Naive thymus-derived CD4-positive, alpha-beta T cell (primary cell): ENCODE measurements around the gene ARRB2. TPM values are rescaled to one million over a fixed set of nuclear protein-coding genes. Genes with fewer than 3 reads are reported as not detected.
"Not testable (repeated sequence)": the region's sequence is repeated elsewhere in the genome, so short reads cannot be mapped to it uniquely, and the experiment has no call there.

Experiments used
- ATAC-seq: fragments of 150-1000 bp; cut with Tn5 transposase; 2 replicates; pipeline ENCODE4 v1.10.0; 2021; ENCODE audit warnings: mild to moderate bottlenecking, moderate library complexity
- CTCF ChIA-PET: fragments of 350-600 bp; sonication (Branson Sonifier 250); formaldehyde crosslinking; loops from one replicate; lab custom pipeline; 2021; ENCODE audit warnings: antibody characterized with exemption; lab: Charles Lee
- POLR2A ChIA-PET: fragments of 350-600 bp; sonication (Branson Sonifier 250); formaldehyde crosslinking; loops from one replicate; lab custom pipeline; 2021; ENCODE audit warnings: antibody characterized with exemption, inconsistent platforms; lab: Charles Lee
- DNase-seq, 9 donors: peaks; one replicate each; pipeline versions ENCODE4 v3.0.0 to v3.0.0-alpha.2; 2020 to 2022; ENCODE audit warnings: mixed read lengths in 1 of 9
- H3K27ac ChIP-seq: one replicate; pipeline ENCODE4 v1.7.0; 2013; ENCODE audit warnings: mild to moderate bottlenecking, low read depth, low read length, moderate library complexity
- H3K27me3 ChIP-seq, 2 donors: one replicate each; pipeline ENCODE4 v1.7.0; 2013; ENCODE audit warnings: low read length in 2 of 2, mild to moderate bottlenecking in 2 of 2, moderate library complexity in 2 of 2; ENCODE audit not compliant: control insufficient read depth in 2 of 2, insufficient read depth in 2 of 2
- H3K36me3 ChIP-seq, 3 experiments: 1 replicate in 2 of 3; 2 replicates in 1 of 3; pipeline ENCODE4 v1.7.0; 2013; ENCODE audit warnings: low read length in 3 of 3, mild to moderate bottlenecking in 3 of 3, moderate library complexity in 1 of 3; ENCODE audit not compliant: insufficient read depth in 3 of 3, control insufficient read depth in 2 of 3
- H3K4me1 ChIP-seq, 2 donors: one replicate each; pipeline ENCODE4 v1.7.0; 2013; ENCODE audit warnings: low read length in 2 of 2, mild to moderate bottlenecking in 2 of 2, moderate library complexity in 1 of 2; ENCODE audit not compliant: control insufficient read depth in 2 of 2, insufficient read depth in 2 of 2
- H3K4me3 ChIP-seq: 2 replicates; pipeline ENCODE4 v1.7.0; 2013; ENCODE audit warnings: mild to moderate bottlenecking, low read length
- H3K9me3 ChIP-seq, 3 experiments: 1 replicate in 2 of 3; 2 replicates in 1 of 3; pipeline ENCODE4 v1.7.0; 2013; ENCODE audit warnings: low read length in 3 of 3; ENCODE audit not compliant: control insufficient read depth in 2 of 3
- H3K27ac Mint-ChIP-seq, 9 donors: one replicate each; pipeline ENCODE4 v1.8.0; 2020 to 2022; ENCODE audit warnings: mixed read lengths in 9 of 9, mild to moderate bottlenecking in 8 of 9, moderate library complexity in 5 of 9, inconsistent platforms in 2 of 9
- H3K27me3 Mint-ChIP-seq, 5 donors: one replicate each; pipeline ENCODE4 v1.8.0; 2021 to 2022; ENCODE audit warnings: mixed read lengths in 5 of 5, mild to moderate bottlenecking in 1 of 5
- H3K36me3 Mint-ChIP-seq, 5 donors: one replicate each; pipeline ENCODE4 v1.8.0; 2020 to 2022; ENCODE audit warnings: mixed read lengths in 5 of 5, mild to moderate bottlenecking in 3 of 5, inconsistent platforms in 1 of 5
- H3K4me1 Mint-ChIP-seq, 7 donors: one replicate each; pipeline ENCODE4 v1.8.0; 2020 to 2022; ENCODE audit warnings: mixed read lengths in 7 of 7, mild to moderate bottlenecking in 3 of 7, inconsistent platforms in 1 of 7
- H3K4me3 Mint-ChIP-seq, 10 donors: one replicate each; pipeline ENCODE4 v1.8.0; 2020 to 2022; ENCODE audit warnings: mild to moderate bottlenecking in 10 of 10, mixed read lengths in 10 of 10, moderate library complexity in 6 of 10, inconsistent platforms in 2 of 10
- H3K9me3 Mint-ChIP-seq, 11 donors: one replicate each; pipeline ENCODE4 v1.8.0; 2020 to 2022; ENCODE audit warnings: mixed read lengths in 11 of 11, mild to moderate bottlenecking in 4 of 11, inconsistent platforms in 1 of 11, moderate library complexity in 1 of 11
- intact Hi-C, 2 donors: fragments of 100-400 bp; cut with micrococcal nuclease; formaldehyde crosslinking; loops; one replicate each; pipeline ENCODE4 v1.15.1; 2023
- polyA plus RNA-seq, 2 donors: library from polyadenylated mRNA; unstranded; fragments of 300-500 nt; fragmentation: Illumina TruSeq; gene quantifications; one replicate each; pipeline ENCODE4 v1.2.3, GENCODE V29; 2021
- total RNA-seq, 6 experiments: library from RNA in 5 of 6; stranded (reverse) in 5 of 6; gene quantifications; 1 replicate in 5 of 6; 2 replicates in 1 of 6; pipeline ENCODE4 v1.2.3 and lab custom pipeline; 2021 to 2026

ARRB2 gene
- total and polyA plus RNA-seq, 7 experiments from 2014 or later, result 34.8 to 601 (median 343) TPM

DNA sequence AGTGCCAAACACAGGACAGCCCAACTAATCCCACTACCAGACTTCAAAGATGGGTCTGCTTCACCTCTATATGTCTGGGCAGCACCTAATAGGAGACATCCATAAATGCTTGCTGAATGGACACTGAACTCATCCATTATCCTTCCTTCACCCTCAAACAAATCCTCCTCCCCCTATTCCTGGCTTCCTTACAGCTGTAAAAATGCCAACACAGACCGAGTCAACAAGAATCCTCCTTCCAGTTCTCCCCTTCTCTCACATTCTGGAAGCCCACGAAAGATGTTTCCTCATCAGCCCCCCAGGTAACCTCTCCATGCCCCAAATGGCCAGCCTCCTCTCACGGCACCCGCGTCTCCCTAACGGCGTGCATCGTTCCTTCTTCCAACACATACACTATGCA, 18.7 kb upstream of the ARRB2 start:
- no peak for ATAC-seq
- intact Hi-C loops, result no loop called here
- peak overlapping the region in 1 of 9 donors; percentile 58 for H3K27ac Mint-ChIP-seq
- Histone ChIP-seq H3K4me1 (peaks cover 0 to 7% of the 10 kb centered on the region in 2 donors), H3K27ac (no peak overlapping the region), H3K36me3 (peaks cover 0 to 26% (median 0%) of the 10 kb centered on the region in 3 experiments), H3K4me3 (no peak overlapping the region), H3K27me3 (no peaks in the 10 kb centered on the region), H3K9me3 (no peaks in the 10 kb centered on the region)
- no peak for DNase-seq
- ChIA-PET CTCF (no interaction called here), POLR2A (interaction anchor here (0.6 kb wide), 1 partner anchor 10 kb away, joined by 3 read pairs; no protein-coding TSS in a partner anchor)
- H3K4me3 Mint-ChIP-seq, result no peak overlapping the region
- H3K9me3 Mint-ChIP-seq, result no peaks in the 10 kb centered on the region
- H3K27me3 Mint-ChIP-seq, result no peaks in the 10 kb centered on the region
- H3K36me3 Mint-ChIP-seq, result peaks cover 19 to 48% (median 32%) of the 10 kb centered on the region in 5 donors
- H3K4me1 Mint-ChIP-seq, result peaks cover 25 to 57% (median 48%) of the 10 kb centered on the region in 7 donors

DNA sequence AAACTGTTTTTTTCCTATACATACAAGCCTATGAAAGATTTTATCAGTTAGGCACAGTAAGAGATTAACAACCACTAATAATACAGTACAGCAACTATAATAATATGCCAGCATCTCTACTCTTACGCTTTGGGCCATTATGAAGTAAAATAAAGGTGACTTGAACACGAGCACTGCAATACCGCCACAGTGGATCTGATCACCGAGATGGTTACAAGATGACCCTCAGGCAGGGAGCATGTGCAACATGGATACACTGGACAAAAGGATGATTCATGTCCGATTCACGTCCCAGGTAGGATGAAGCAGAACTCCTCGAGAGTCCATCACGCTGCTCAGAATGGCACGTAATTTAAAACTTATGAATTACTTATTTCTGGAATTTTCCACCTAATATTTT, 17.0 kb upstream of the ARRB2 start:
- peaks cover 24 to 58% (median 50%) of the 10 kb centered on the region in 7 donors for H3K4me1 Mint-ChIP-seq
- POLR2A ChIA-PET, result no interaction called here
- H3K27me3 ChIP-seq, result no peaks in the 10 kb centered on the region

DNA sequence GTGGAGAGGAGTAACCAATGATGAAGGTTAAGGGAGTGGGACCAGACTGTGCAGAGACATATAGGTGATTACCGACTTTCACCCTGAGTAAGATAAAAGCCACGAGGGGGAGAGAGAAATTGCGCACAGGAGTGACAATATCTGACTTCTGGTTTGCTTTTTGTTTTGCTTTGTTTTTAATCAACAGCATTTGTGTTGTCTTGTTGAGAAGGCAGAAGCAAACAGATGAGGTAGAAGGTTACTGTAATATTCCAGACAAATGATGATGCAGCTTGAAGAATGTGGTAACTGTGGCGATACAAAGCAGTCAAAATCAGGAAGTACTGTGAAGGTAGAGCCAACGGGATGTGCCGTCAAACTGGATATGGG, 14.0 kb upstream of the ARRB2 start:
- ChIA-PET POLR2A (no interaction called here), CTCF (no interaction called here)
- H3K36me3 Mint-ChIP-seq, result peaks cover 0 to 19% (median 9%) of the 10 kb centered on the region in 5 donors

More for the DNA sequence above, 17.0 kb upstream of the ARRB2 start:
- ATAC-seq, result no peak
- H3K27me3 Mint-ChIP-seq, result no peaks in the 10 kb centered on the region
- H3K4me1 ChIP-seq, result peaks cover 0 to 11% of the 10 kb centered on the region in 2 donors
- DNase-seq, result no peak
- CTCF ChIA-PET, result no interaction called here
- no peak overlapping the region for H3K27ac ChIP-seq
- no peaks in the 10 kb centered on the region for H3K9me3 ChIP-seq
- H3K4me3 ChIP-seq, result no peak overlapping the region
- H3K36me3 Mint-ChIP-seq, result peaks cover 11 to 44% (median 32%) of the 10 kb centered on the region in 5 donors
- intact Hi-C loops, result no loop called here
- H3K27ac Mint-ChIP-seq, result no peak overlapping the region
- no peak overlapping the region for H3K4me3 Mint-ChIP-seq
- no peaks in the 10 kb centered on the region for H3K9me3 Mint-ChIP-seq
- H3K36me3 ChIP-seq, result peaks cover 0 to 23% (median 0%) of the 10 kb centered on the region in 3 experiments

DNA sequence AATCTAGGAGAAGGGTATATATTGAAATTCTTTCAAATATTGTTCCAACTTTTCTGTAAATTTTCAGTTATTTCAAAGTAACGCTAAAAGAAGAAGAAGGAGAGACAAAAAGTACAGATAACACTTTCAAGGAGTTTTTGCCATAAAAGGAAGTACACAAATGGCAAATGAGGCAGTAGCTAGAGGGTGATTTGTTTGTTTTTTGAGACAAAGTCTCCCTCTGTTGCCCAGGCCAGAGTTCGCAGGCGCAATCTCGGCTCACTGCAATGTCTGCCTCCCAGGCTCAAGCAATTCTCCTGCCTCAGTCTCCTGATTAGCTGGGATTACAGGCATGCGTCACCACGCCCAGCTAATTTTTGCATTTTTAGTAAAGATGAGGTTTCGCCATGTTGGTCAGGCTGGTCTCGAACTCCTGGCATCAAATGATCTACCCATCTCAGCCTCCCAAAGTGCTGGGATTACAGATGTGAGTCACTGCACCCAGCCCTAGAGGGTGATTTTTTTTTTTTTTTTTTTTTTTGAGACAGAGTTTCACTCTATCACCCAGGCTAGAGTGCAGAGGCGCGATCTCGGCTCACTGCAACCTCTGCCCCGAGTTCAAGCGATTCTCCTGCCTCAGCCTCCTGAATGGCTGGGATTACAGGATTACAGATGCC, 10.9 kb upstream of the ARRB2 start:
- DNase-seq, H3K27ac ChIP-seq, H3K9me3 Mint-ChIP-seq, H3K4me3 Mint-ChIP-seq, H3K9me3 ChIP-seq, H3K4me3 ChIP-seq, CTCF ChIA-PET, H3K27me3 ChIP-seq, ATAC-seq, H3K27me3 Mint-ChIP-seq, POLR2A ChIA-PET: not testable (repeated sequence)
- peaks cover 32 to 53% (median 45%) of the 10 kb centered on the region in 7 donors for H3K4me1 Mint-ChIP-seq
- Histone ChIP-seq H3K36me3 (peaks cover 0 to 13% (median 0%) of the 10 kb centered on the region in 3 experiments), H3K4me1 (peaks cover 20 to 24% of the 10 kb centered on the region in 2 donors)
- intact Hi-C loops, result loop anchor here in 1 of 2 donors (10.0 kb wide), 1 partner anchor 135 kb away; the partner anchor contains the start of gene GGT6
- peak overlapping the region in 1 of 9 donors; percentile 52 for H3K27ac Mint-ChIP-seq
- peaks cover 0 to 10% (median 6%) of the 10 kb centered on the region in 5 donors for H3K36me3 Mint-ChIP-seq

More for the DNA sequence above, 14.0 kb upstream of the ARRB2 start:
- Histone ChIP-seq H3K27me3 (no peaks in the 10 kb centered on the region), H3K4me1 (peaks cover 0 to 11% of the 10 kb centered on the region in 2 donors), H3K4me3 (peak overlapping the region; percentile 5), H3K36me3 (peaks cover 0 to 8% (median 0%) of the 10 kb centered on the region in 3 experiments), H3K27ac (peak overlapping the region; percentile 17), H3K9me3 (no peaks in the 10 kb centered on the region)
- intact Hi-C loops, result no loop called here
- no peaks in the 10 kb centered on the region for H3K27me3 Mint-ChIP-seq
- H3K4me1 Mint-ChIP-seq, result peaks cover 23 to 45% (median 38%) of the 10 kb centered on the region in 7 donors
- peak overlapping the region in 8 of 10 donors; percentile 6 to 58 (median 28) for H3K4me3 Mint-ChIP-seq
- peak in 1 of 9 donors; percentile 28 for DNase-seq
- no peaks in the 10 kb centered on the region for H3K9me3 Mint-ChIP-seq
- peak overlapping the region; percentile 6 to 88 (median 63) for H3K27ac Mint-ChIP-seq
- ATAC-seq, result peak; percentile 88

DNA sequence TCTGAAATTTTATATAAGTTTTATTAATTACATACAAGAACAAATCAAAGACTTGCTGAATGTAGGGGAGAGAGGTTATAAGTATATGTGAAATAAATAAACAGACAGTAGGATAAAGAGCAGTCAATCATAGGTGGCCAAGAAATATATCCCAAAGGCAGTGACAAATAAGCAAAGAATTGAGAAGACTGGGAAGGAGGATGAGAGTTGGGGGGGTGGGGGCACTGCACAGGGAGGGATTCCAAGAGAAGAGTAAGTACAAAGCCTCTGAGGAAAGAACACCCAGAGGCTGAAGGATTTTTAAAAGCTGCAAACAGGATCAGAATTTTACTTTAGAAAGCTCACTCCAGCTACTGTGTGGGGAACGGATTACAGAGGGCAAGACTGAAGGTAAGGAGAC, 9.3 kb upstream of the ARRB2 start:
- Mint-ChIP-seq H3K27me3 (no peaks in the 10 kb centered on the region), H3K4me3 (peak overlapping the region in 1 of 10 donors; percentile 74), H3K4me1 (peaks cover 29 to 65% (median 51%) of the 10 kb centered on the region in 7 donors), H3K36me3 (peaks cover 0 to 9% (median 7%) of the 10 kb centered on the region in 5 donors), H3K27ac (peak overlapping the region in 6 of 9 donors; percentile 14 to 70 (median 38)), H3K9me3 (no peaks in the 10 kb centered on the region)
- no peak for ATAC-seq
- Histone ChIP-seq H3K4me3 (no peak overlapping the region), H3K27me3 (no peaks in the 10 kb centered on the region), H3K36me3 (peaks cover 0 to 8% (median 0%) of the 10 kb centered on the region in 3 experiments), H3K4me1 (peaks cover 23 to 26% of the 10 kb centered on the region in 2 donors), H3K27ac (no peak overlapping the region), H3K9me3 (no peaks in the 10 kb centered on the region)
- intact Hi-C loops, result loop anchor here in 1 of 2 donors (10.0 kb wide), 1 partner anchor 136 kb away; the partner anchor contains the start of gene GGT6
- DNase-seq, result no peak
- POLR2A ChIA-PET, result interaction anchor here (0.5 to 0.8 kb wide), 3 partner anchors 10 to 223 kb away, joined by 3 read pairs; no protein-coding TSS in a partner anchor
- CTCF ChIA-PET, result interaction anchor here (0.7 kb wide), 1 partner anchor 180 kb away, joined by 3 read pairs; no protein-coding TSS in a partner anchor

DNA sequence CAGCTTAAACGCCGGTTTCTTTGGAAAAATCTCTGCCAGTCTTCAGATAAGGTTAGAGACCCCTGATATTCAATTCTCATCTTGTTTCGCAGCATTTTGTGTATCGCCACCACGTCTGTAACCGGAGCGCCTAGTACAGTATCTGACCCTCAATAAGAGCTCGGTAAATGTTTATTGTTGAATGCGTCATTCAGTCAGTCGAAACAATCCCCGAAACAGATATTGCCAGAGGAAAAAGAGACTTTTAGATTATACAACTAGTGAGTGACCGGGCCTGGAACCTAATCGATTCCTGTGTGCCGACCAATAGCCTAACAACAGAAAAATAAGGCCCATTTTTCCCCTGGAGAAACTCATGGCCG, 7.1 kb upstream of the ARRB2 start:
- CTCF ChIA-PET, result interaction anchor here (0.9 to 1.4 kb wide), 2 partner anchors 86 to 186 kb away, joined by 3 to 4 read pairs; partner anchors contain the start of gene GLTPD2
- H3K27me3 Mint-ChIP-seq, result no peaks in the 10 kb centered on the region

More for the DNA sequence above, 7.1 kb upstream of the ARRB2 start:
- H3K4me1 ChIP-seq, result peaks cover 16 to 26% of the 10 kb centered on the region in 2 donors
- peaks cover 0 to 6% (median 0%) of the 10 kb centered on the region in 3 experiments for H3K36me3 ChIP-seq
- Mint-ChIP-seq H3K36me3 (peaks cover 0 to 2% (median 0%) of the 10 kb centered on the region in 5 donors), H3K4me3 (peak overlapping the region; percentile 74 to 91 (median 88)), H3K4me1 (peaks cover 21 to 56% (median 46%) of the 10 kb centered on the region in 7 donors), H3K9me3 (no peaks in the 10 kb centered on the region), H3K27ac (peak overlapping the region; percentile 60 to 95 (median 82))
- peak overlapping the region; percentile 92 for H3K4me3 ChIP-seq
- no peaks in the 10 kb centered on the region for H3K27me3 ChIP-seq
- DNase-seq (no peak), ATAC-seq (no peak)
- intact Hi-C loops, result loop anchor here in 1 of 2 donors (10.0 kb wide), 1 partner anchor 139 kb away; the partner anchor contains the start of gene GGT6
- H3K9me3 ChIP-seq, result no peaks in the 10 kb centered on the region
- POLR2A ChIA-PET, result interaction anchor here (0.6 to 2.1 kb wide), 15 partner anchors 8 to 375 kb away, joined by 3 to 10 read pairs (median 4); partner anchors contain the start of genes GLTPD2, PSMB6, RNF167 and SLC25A11
- H3K27ac ChIP-seq, result peak overlapping the region; percentile 90
